ENCODE data around the gene SYP.

Gene SYP

GRCh38 chrX:49233176-49233575 lies 33.2 kb upstream of the SYP start, which contains the start of gene CACNA1F:
TSS of gene CACNA1F (minus strand) at chrX:49233340. CDS start at chrX:49233309, 31 bp downstream.
- DNase-seq (ENCODE audit: extremely low spot score) = no peak
- ChIA-PET POLR2A (interaction anchor here (1.3 kb wide), 1 partner anchor 40 kb away, joined by 3 read pairs; no protein-coding TSS in a partner anchor), CTCF (no interaction called here)
- no peak for TF ChIP-seq SUZ12 (IDR thresholded peaks at IDR 0.05)
- no peak for TF ChIP-seq TARDBP (IDR thresholded peaks at IDR 0.05)
- TF ChIP-seq HDGF (IDR thresholded peaks at IDR 0.05; ENCODE audit: borderline replicate concordance) = no peak
- TF ChIP-seq SP1 (IDR thresholded peaks at IDR 0.05) = no peak
- no peak for TF ChIP-seq FOXM1 (IDR thresholded peaks at IDR 0.05; ENCODE audit: borderline replicate concordance)
- no peak for TF ChIP-seq FOXK2 (IDR thresholded peaks at IDR 0.05)
- TF ChIP-seq ZNF384 (IDR thresholded peaks at IDR 0.05) = no peak
- no peak for TF ChIP-seq ARNT (IDR thresholded peaks at IDR 0.05)
- TF ChIP-seq CTBP1 (IDR thresholded peaks at IDR 0.05; ENCODE audit: borderline replicate concordance) = no peak
- no peak for TF ChIP-seq PKNOX1 (IDR thresholded peaks at IDR 0.05)
- TF ChIP-seq NFRKB (IDR thresholded peaks at IDR 0.05) = no peak
- no peak for TF ChIP-seq BHLHE40 (IDR thresholded peaks at IDR 0.05; ENCODE audit: borderline replicate concordance)

GRCh38 chrX:49232525-49232924 lies 32.5 kb upstream of the SYP start:
- CTCF ChIA-PET = no interaction called here
- POLR2A ChIA-PET = interaction anchor here (1.3 kb wide), 1 partner anchor 40 kb away, joined by 3 read pairs; no protein-coding TSS in a partner anchor
- no peak for DNase-seq (ENCODE audit: extremely low spot score)
- TF ChIP-seq PKNOX1 (IDR thresholded peaks at IDR 0.05) = no peak
- no peak for TF ChIP-seq L3MBTL2 (conservative IDR thresholded peaks at IDR 0.05)
- TF ChIP-seq ZNF384 (IDR thresholded peaks at IDR 0.05) = no peak
- no peak for TF ChIP-seq ELF4 (IDR thresholded peaks at IDR 0.05)
- no peak for TF ChIP-seq ARNT (IDR thresholded peaks at IDR 0.05)
- no peak for TF ChIP-seq SP1 (IDR thresholded peaks at IDR 0.05)
- no peak for TF ChIP-seq HDGF (IDR thresholded peaks at IDR 0.05; ENCODE audit: borderline replicate concordance)
- no peak for TF ChIP-seq SUZ12 (IDR thresholded peaks at IDR 0.05)

- DNase-seq (ENCODE audit: extremely low spot score) = no peak
- TF ChIP-seq NFRKB (IDR thresholded peaks at IDR 0.05) (no peak), HDGF (IDR thresholded peaks at IDR 0.05; ENCODE audit: borderline replicate concordance) (no peak), PKNOX1 (IDR thresholded peaks at IDR 0.05) (no peak), ZNF384 (IDR thresholded peaks at IDR 0.05) (no peak), TARDBP (IDR thresholded peaks at IDR 0.05) (no peak), L3MBTL2 (conservative IDR thresholded peaks at IDR 0.05) (no peak), SUZ12 (IDR thresholded peaks at IDR 0.05) (no peak)
- ChIA-PET POLR2A (no interaction called here), CTCF (no interaction called here)
These were observed 31.5 kb upstream of the SYP start for GRCh38 chrX:49231333-49232000.

DNA sequence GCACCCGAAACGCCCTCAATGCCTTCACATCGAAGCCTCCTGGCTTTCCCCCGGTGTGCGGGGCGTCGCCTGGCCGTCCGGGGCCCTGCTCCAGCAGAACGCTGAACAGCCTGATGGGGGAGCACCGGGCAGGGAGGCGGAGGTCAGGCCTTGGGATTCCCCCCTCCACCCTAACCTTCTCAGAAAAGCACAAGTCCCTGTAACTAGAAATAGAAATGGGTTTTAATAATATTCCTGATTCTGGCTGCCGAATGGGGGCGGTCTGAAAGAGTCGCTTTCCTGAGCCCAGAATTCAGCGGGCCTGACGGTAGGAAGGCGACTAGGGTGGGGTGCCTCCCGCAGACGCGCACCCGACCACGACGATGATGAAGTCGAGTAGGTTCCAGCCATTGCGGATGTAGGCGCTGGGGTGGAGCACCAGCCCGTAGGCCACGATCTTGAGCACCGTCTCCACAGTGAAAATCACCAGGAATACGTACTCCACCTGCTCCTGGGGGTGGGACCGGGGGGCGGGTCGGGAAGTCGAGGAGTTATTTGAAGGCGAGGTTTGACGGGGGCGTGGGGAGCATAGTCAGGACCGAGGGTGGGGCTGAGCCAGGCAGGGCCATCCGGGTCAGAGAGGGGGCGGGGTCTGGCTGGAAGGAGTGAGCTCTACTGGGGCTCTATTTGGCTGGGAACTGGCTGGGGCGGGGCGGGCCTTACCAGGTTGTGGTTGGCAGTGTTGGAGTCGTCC lies 30.7 kb upstream of the SYP start:
- TF ChIP-seq HDGF (IDR thresholded peaks at IDR 0.05; ENCODE audit: borderline replicate concordance) = no peak
- no peak for TF ChIP-seq ELF4 (IDR thresholded peaks at IDR 0.05)
- no peak for TF ChIP-seq TARDBP (IDR thresholded peaks at IDR 0.05)
- TF ChIP-seq FOXM1 (IDR thresholded peaks at IDR 0.05; ENCODE audit: borderline replicate concordance) = no peak
- no peak for TF ChIP-seq ARNT (IDR thresholded peaks at IDR 0.05)
- TF ChIP-seq FOXA1 (IDR thresholded peaks at IDR 0.05) = no peak
- TF ChIP-seq LEF1 (IDR thresholded peaks at IDR 0.05; ENCODE audit: borderline replicate concordance) = no peak
- TF ChIP-seq PKNOX1 (IDR thresholded peaks at IDR 0.05) = no peak
- TF ChIP-seq ZNF384 (IDR thresholded peaks at IDR 0.05) = no peak
- TF ChIP-seq SP1 (IDR thresholded peaks at IDR 0.05) = no peak
- no peak for TF ChIP-seq SUZ12 (IDR thresholded peaks at IDR 0.05)
- TF ChIP-seq L3MBTL2 (conservative IDR thresholded peaks at IDR 0.05) = no peak
- no peak for TF ChIP-seq FOXK2 (IDR thresholded peaks at IDR 0.05)
- ChIA-PET CTCF (no interaction called here), POLR2A (no interaction called here)
- no peak for DNase-seq (ENCODE audit: extremely low spot score)

DNA sequence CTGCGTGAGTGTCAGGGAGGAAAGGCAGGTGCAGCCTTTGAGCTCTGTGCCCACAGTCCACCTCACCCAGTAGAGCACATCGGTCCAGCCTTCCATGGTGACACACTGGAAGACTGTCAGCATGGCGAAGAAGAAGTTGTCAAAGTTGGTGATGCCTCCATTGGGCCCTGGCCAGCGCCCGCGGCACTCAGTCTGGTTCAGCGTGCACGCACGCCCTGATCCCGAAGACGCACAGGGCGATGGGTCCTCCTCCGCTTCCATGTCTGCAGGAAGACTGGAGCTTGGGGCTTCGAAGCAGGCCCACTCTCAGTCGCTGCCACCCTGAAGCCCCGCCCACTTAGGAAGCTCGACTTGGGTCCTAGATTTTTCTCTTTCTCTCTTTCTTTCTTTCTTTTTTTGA lies 28.2 kb upstream of the SYP start:
- TF ChIP-seq FOXM1 (IDR thresholded peaks at IDR 0.05; ENCODE audit: borderline replicate concordance) = no peak
- TF ChIP-seq BHLHE40 (IDR thresholded peaks at IDR 0.05; ENCODE audit: borderline replicate concordance) = no peak
- TF ChIP-seq ZNF384 (IDR thresholded peaks at IDR 0.05) = no peak
- TF ChIP-seq PKNOX1 (IDR thresholded peaks at IDR 0.05) = no peak
- TF ChIP-seq NFRKB (IDR thresholded peaks at IDR 0.05) = no peak
- no peak for TF ChIP-seq HDGF (IDR thresholded peaks at IDR 0.05; ENCODE audit: borderline replicate concordance)
- no peak for TF ChIP-seq SUZ12 (IDR thresholded peaks at IDR 0.05)
- no peak for TF ChIP-seq SP1 (IDR thresholded peaks at IDR 0.05)
- TF ChIP-seq LEF1 (IDR thresholded peaks at IDR 0.05; ENCODE audit: borderline replicate concordance) = no peak
- no peak for TF ChIP-seq CTBP1 (IDR thresholded peaks at IDR 0.05; ENCODE audit: borderline replicate concordance)
- TF ChIP-seq FOXA1 (IDR thresholded peaks at IDR 0.05) = no peak
- no peak for TF ChIP-seq TARDBP (IDR thresholded peaks at IDR 0.05)
- no peak for TF ChIP-seq FOXK2 (IDR thresholded peaks at IDR 0.05)
- no peak for TF ChIP-seq ELF4 (IDR thresholded peaks at IDR 0.05)
- POLR2A ChIA-PET = interaction anchor here (1.0 kb wide), 1 partner anchor 41 kb away, joined by 3 read pairs; no protein-coding TSS in a partner anchor
- CTCF ChIA-PET = no interaction called here
- DNase-seq (ENCODE audit: extremely low spot score) = no peak

All from HEK293T (cell line).